Keratinocyte (primary cell): Measurements from ENCODE around the gene TRABD2B. TPM values are rescaled to one million over a fixed set of nuclear protein-coding genes. Genes with fewer than 3 reads are reported as not detected.

Experiments
- DNase-seq: peaks from one replicate; pipeline ENCODE4 v3.0.0-alpha.2; 2011; ENCODE audit warnings: low read depth, missing footprints, low spot score
- FAIRE-seq: peaks from 2 replicates; lab custom pipeline; 2011; peaks lifted over from hg19 to GRCh38; lab: Jason Lieb, UNC
- H2AFZ ChIP-seq: 2 replicates; pipeline ENCODE4 v1.6.0; 2012; ENCODE audit warnings: low read length, control low read depth, inconsistent platforms; ENCODE audit not compliant: control insufficient read depth
- H3K27ac ChIP-seq: 2 replicates; pipeline ENCODE4 v1.5.1; 2011; ENCODE audit warnings: low read length; ENCODE audit not compliant: control insufficient read depth, insufficient read depth
- H3K27me3 ChIP-seq: 3 replicates; pipeline ENCODE4 v1.6.0; 2011; ENCODE audit warnings: low read length; ENCODE audit not compliant: control insufficient read depth, insufficient read depth; ENCODE audit errors: extremely low read depth
- H3K36me3 ChIP-seq, 2 experiments: 2 replicates in 1 of 2; 3 replicates in 1 of 2; pipeline ENCODE4 v1.5.1; 2011; ENCODE audit warnings: low read length in 2 of 2, mild to moderate bottlenecking in 1 of 2; ENCODE audit not compliant: control insufficient read depth in 2 of 2, insufficient read depth in 2 of 2; ENCODE audit errors: extremely low read depth in 1 of 2
- H3K4me1 ChIP-seq: 3 replicates; pipeline ENCODE4 v1.5.1; 2011; ENCODE audit warnings: low read length; ENCODE audit not compliant: control insufficient read depth, insufficient read depth; ENCODE audit errors: extremely low read depth
- H3K4me2 ChIP-seq: 3 replicates; pipeline ENCODE4 v1.6.0; 2011; ENCODE audit warnings: low read depth, low read length; ENCODE audit not compliant: control insufficient read depth, insufficient read depth; ENCODE audit errors: extremely low read depth
- H3K4me3 ChIP-seq, 3 experiments: fragments of 200-600 bp in 1 of 3; sonication (generic) in 1 of 3; 2 replicates in 2 of 3; 3 replicates in 1 of 3; pipeline ENCODE4 v1.5.1; 2011 to 2016; ENCODE audit warnings: low read length in 3 of 3, mild to moderate bottlenecking in 3 of 3, control low read depth in 2 of 3, inconsistent platforms in 1 of 3, low read depth in 1 of 3, mixed read lengths in 1 of 3, mixed run types in 1 of 3, moderate library complexity in 1 of 3; ENCODE audit not compliant: control insufficient read depth in 2 of 3, insufficient read depth in 2 of 3; ENCODE audit errors: extremely low read depth in 1 of 3
- H3K79me2 ChIP-seq: 2 replicates; pipeline ENCODE4 v1.6.0; 2012; ENCODE audit warnings: low read length; ENCODE audit not compliant: control insufficient read depth, insufficient read depth
- H3K9ac ChIP-seq: 3 replicates; pipeline ENCODE4 v1.6.0; 2011; ENCODE audit warnings: low read length; ENCODE audit not compliant: control insufficient read depth, insufficient read depth; ENCODE audit errors: extremely low read depth
- H3K9me1 ChIP-seq: 3 replicates; pipeline ENCODE4 v1.6.0; 2011; ENCODE audit warnings: low read length; ENCODE audit not compliant: control insufficient read depth, insufficient read depth; ENCODE audit errors: extremely low read depth
- H3K9me3 ChIP-seq: 2 replicates; pipeline ENCODE4 v1.5.1; 2012; ENCODE audit warnings: low read depth, low read length; ENCODE audit not compliant: control insufficient read depth
- H4K20me1 ChIP-seq: 3 replicates; pipeline ENCODE4 v1.6.0; 2011; ENCODE audit warnings: low read length; ENCODE audit not compliant: control insufficient read depth, insufficient read depth; ENCODE audit errors: extremely low read depth
- EZH2 ChIP-seq: IDR thresholded peaks from one replicate; pipeline ENCODE4 v1.6.1; 2012; ENCODE audit warnings: inconsistent platforms, mild to moderate bottlenecking, low read length, moderate library complexity
- dilution Hi-C: fragments of 300-500 bp; cut with MboI; formaldehyde crosslinking; loops from one replicate; pipeline ENCODE4 v1.7.0; 2020; ENCODE audit warnings: low sequenced_read_pairs; ENCODE audit not compliant: extremely low pct_ligation_motif_present
- polyA plus RNA-seq, 5 experiments: library from polyadenylated mRNA; depleted of rRNA in 3 of 5; stranded (reverse) in 3 of 5; stranded (forward) in 1 of 5; unstranded in 1 of 5; fragments of >200 nt; gene quantifications; 1 replicate in 1 of 5; 2 replicates in 3 of 5; 3 replicates in 1 of 5; pipeline versions ENCODE4 v1.2.1 to v1.2.3, GENCODE V29; 2011 to 2012; ENCODE audit warnings: missing spikeins in 2 of 5, low read depth in 1 of 5, low replicate concordance in 1 of 5
- TF ChIP-seq, protein P1 (sequence below), 3 experiments: IDR thresholded peaks in 1 of 3; conservative IDR thresholded peaks in 1 of 3; optimal IDR thresholded peaks in 1 of 3; 2 replicates in 2 of 3; 3 replicates in 1 of 3; pipeline versions ENCODE3 to v1.5.1; 2011; ENCODE audit warnings: low read length in 3 of 3, mild to moderate bottlenecking in 3 of 3, moderate library complexity in 2 of 3, control low read depth in 1 of 3, inconsistent platforms in 1 of 3; ENCODE audit not compliant: insufficient read depth in 2 of 3; ENCODE audit errors: extremely low read depth in 1 of 3

TRABD2B gene
- polyA plus RNA-seq, 1 donor (not counting 4 experiments of a cell fraction or from before 2014, with no cell fraction given) = 0.13 TPM

- no peaks in the 10 kb centered on the region for H3K36me3 ChIP-seq
- FAIRE-seq (no peak), DNase-seq (no peak)
- H3K27me3 ChIP-seq = no peaks in the 10 kb centered on the region
- no peaks in the 10 kb centered on the region for H3K9me1 ChIP-seq
- dilution Hi-C loops = no loop called here
- peaks cover 8% of the 10 kb centered on the region for H3K4me1 ChIP-seq
- no peak overlapping the region for H2AFZ ChIP-seq
- no peaks in the 10 kb centered on the region for H3K79me2 ChIP-seq
- H3K9ac ChIP-seq = no peak overlapping the region
- no peaks in the 10 kb centered on the region for H3K9me3 ChIP-seq
- no peak overlapping the region for H3K27ac ChIP-seq
- H4K20me1 ChIP-seq = no peaks in the 10 kb centered on the region
- TF ChIP-seq EZH2 = no peak
- TF ChIP-seq, protein P1, sequence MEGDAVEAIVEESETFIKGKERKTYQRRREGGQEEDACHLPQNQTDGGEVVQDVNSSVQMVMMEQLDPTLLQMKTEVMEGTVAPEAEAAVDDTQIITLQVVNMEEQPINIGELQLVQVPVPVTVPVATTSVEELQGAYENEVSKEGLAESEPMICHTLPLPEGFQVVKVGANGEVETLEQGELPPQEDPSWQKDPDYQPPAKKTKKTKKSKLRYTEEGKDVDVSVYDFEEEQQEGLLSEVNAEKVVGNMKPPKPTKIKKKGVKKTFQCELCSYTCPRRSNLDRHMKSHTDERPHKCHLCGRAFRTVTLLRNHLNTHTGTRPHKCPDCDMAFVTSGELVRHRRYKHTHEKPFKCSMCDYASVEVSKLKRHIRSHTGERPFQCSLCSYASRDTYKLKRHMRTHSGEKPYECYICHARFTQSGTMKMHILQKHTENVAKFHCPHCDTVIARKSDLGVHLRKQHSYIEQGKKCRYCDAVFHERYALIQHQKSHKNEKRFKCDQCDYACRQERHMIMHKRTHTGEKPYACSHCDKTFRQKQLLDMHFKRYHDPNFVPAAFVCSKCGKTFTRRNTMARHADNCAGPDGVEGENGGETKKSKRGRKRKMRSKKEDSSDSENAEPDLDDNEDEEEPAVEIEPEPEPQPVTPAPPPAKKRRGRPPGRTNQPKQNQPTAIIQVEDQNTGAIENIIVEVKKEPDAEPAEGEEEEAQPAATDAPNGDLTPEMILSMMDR (optimal IDR thresholded peaks at IDR 0.05 in 1 of 3, IDR thresholded peaks at IDR 0.05 in 1 of 3, conservative IDR thresholded peaks at IDR 0.05 in 1 of 3; ENCODE audit: extremely low read depth in 1 of 3, insufficient read depth in 2 of 3, low read length in 3 of 3) = no peak
- H3K4me3 ChIP-seq = no peak overlapping the region
- H3K4me2 ChIP-seq = no peak overlapping the region
Observed at GRCh38 chr1:48013270-48013669, 16.1 kb upstream of the TRABD2B start.

DNA sequence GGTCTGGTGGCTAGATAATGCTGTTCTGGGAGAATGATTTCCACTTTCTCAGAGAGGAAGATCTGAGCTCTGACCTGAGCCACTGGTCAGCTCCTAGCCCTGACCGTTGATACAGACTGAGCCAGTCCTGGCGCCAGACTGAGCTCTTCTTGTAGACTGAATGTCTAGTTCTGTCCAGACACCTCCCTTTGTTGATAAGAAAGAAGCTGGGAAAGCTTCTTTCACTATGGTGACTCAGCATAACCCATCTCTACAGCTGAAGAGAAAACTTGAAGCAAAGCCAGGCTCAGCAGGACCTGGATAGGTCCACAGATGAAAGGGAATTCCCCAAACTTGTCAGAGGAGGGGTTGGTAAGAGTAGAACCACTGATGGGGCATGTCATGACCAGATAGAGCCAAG, 9.9 kb upstream of the TRABD2B start:
- Histone ChIP-seq H3K9ac (no peak overlapping the region), H3K27ac (peak overlapping the region; percentile 40), H4K20me1 (no peaks in the 10 kb centered on the region), H3K27me3 (no peaks in the 10 kb centered on the region), H3K9me1 (no peaks in the 10 kb centered on the region), H3K9me3 (no peaks in the 10 kb centered on the region), H3K4me2 (peak overlapping the region; percentile 62), H2AFZ (peak overlapping the region; percentile 49), H3K4me1 (peaks cover 11% of the 10 kb centered on the region), H3K4me3 (no peak overlapping the region), H3K79me2 (no peaks in the 10 kb centered on the region), H3K36me3 (no peaks in the 10 kb centered on the region)
- DNase-seq (no peak), FAIRE-seq (peak; percentile 71)
- no peak for TF ChIP-seq EZH2
- TF ChIP-seq, protein P1 (optimal IDR thresholded peaks at IDR 0.05 in 1 of 3, IDR thresholded peaks at IDR 0.05 in 1 of 3, conservative IDR thresholded peaks at IDR 0.05 in 1 of 3; ENCODE audit: extremely low read depth in 1 of 3, insufficient read depth in 2 of 3, low read length in 3 of 3) = no peak
- dilution Hi-C loops = no loop called here
